H54 (cell line): ENCODE measurements around the gene RNU1-2.
"Not testable (repeated sequence)": the region's sequence is repeated elsewhere in the genome, so short reads cannot be mapped to it uniquely, and the experiment has no call there.

Experiments used
- DNase-seq: peaks from one replicate; pipeline ENCODE4 v3.0.0; 2011; ENCODE audit warnings: low spot score, mixed read lengths; ENCODE audit not compliant: insufficient read length
- FAIRE-seq: peaks from 3 replicates; lab custom pipeline; 2011; peaks lifted over from hg19 to GRCh38; lab: Jason Lieb, UNC
- POLR2A ChIP-seq: IDR thresholded peaks from 2 replicates; pipeline ENCODE4 v1.6.1; 2011; ENCODE audit warnings: low read depth, mild to moderate bottlenecking, low read length

RNU1-2 gene

DNA sequence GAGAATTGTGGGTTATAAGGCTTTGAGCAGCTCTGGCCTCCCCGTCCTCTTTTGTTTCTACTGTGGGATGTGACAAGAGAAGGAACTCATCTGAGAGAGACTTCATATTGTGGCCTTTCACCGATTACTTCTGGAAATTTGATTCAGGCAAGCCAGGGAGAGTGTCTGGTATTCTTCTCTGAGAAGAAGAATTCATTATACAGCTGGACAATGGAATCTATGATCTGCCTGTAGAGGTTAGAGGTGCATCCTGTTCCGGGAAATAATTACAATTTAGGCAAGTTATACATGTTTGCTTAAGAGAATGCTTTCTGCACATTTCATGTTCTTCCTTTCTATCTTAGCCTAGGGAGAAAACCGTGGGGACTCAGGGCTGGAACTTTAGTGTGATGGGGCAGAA, 12.8 kb upstream of the RNU1-2 start:
- FAIRE-seq = no peak
- no peak for TF ChIP-seq POLR2A
- DNase-seq = no peak

DNA sequence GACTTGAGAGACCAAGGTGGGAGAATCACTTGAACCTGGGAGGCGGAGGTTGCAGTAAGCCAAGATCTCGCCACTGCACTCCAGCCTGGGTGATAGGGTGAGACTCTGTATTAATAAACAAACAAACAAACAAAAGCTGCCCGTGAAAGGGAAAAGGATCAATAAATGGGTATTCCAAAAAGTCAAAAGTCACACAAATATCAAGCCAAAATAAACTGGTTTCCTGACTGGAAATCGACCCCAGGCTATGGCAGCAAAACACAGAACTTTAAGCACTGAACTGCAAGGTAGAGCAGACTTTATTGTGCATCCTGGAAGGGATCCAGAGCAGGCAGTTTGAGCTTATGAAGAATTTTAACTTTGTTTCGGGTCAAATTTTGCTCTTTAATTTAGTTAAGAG, 11.3 kb upstream of the RNU1-2 start:
- not testable (repeated sequence) for DNase-seq

GRCh38 chr1:16886860-16887605, 8.7 kb upstream of the RNU1-2 start:
- DNase-seq (no peak), FAIRE-seq (no peak)
- TF ChIP-seq POLR2A = no peak

More for the DNA sequence above, 11.3 kb upstream of the RNU1-2 start:
- not testable (repeated sequence) for FAIRE-seq

- TF ChIP-seq POLR2A = no peak
- DNase-seq (no peak), FAIRE-seq (peak; percentile 77)
These were observed 6.6 kb upstream of the RNU1-2 start for GRCh38 chr1:16888860-16889816.

- FAIRE-seq, DNase-seq: not testable (repeated sequence)
These were observed 5.2 kb upstream of the RNU1-2 start for GRCh38 chr1:16890539-16891021.

DNA sequence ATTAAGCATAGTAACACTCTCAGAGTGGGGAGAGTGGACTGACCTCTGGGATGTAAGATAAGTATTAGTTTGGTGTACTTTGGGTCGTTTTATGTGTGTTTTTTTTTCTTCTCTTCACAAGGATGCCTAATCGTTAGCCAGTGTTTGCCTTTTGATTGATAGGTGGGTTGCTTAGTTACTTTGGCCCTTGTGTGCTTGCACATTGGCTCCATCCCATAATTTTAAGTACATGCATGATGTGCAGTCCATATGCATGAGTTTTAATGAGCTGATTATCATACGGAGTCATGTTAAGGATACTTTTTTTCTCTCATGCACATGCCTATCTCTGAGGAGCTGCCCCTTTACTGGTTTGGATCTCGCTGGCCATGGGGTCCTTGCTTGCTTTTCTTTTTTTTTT, 4.7 kb upstream of the RNU1-2 start:
- DNase-seq, FAIRE-seq: not testable (repeated sequence)

GRCh38 chr1:16892978-16893525, 2.7 kb upstream of the RNU1-2 start:
- not testable (repeated sequence) for FAIRE-seq, DNase-seq

DNA sequence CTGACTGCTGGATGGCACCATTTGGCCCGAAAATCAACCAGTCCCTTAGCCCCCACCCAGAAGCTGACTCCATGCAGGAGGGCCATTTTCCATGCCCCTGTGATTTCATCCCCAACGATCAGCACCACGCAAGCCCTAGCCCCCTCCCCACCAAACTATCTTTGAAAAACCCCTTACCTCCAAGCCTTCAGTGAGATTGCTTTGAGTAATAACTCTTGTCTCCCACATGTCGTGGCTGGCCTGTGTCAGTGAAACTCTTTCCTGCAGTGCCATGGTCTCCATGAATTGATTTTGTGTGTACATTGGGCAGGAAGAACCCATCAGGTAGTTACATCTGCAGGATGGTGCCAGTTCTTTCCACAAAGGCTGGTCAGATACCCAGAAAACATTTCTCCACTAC, 2.0 kb upstream of the RNU1-2 start:
- FAIRE-seq, DNase-seq: not testable (repeated sequence)

DNA sequence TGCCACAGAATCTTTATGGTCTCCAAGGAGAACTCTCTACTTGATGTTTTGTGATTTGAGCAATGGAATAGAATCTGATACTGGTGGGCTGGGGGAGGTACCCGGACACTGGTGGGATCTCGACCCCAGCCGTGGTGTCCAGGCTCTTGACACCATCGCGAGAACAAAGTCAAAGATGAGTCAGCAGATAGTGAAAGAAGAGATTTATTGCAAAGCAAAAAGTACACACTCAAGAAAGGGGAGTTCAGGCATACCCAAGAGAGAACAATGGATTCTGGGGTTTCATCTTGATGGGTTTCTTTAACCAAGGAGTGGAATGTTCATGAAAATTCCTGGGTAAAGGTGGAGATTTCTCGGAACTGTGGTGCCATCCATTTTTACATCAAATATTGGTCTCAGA, 1.4 kb upstream of the RNU1-2 start:
- FAIRE-seq, DNase-seq: not testable (repeated sequence)

DNA sequence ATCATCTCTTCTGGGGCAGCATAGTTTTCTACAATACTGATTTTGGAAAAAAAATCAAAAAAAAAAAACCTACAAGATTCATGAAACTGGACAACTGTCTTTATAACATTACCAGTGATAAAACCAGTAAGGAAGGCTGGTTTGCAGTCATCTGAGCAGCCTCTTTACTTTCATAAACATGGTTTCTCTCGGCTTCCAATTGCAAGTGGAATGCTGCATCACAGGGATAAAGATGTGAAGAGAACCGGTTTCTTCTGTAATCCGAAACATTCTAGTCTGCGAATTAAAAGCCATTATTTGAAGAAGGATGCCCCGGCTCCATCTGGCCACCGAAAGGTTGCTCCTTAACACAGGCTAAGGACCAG, 565 bp upstream of the RNU1-2 start:
- FAIRE-seq, DNase-seq: not testable (repeated sequence)

GRCh38 chr1:16896316-16897055, 706 bp downstream of the RNU1-2 start:
- not testable (repeated sequence) for DNase-seq, FAIRE-seq
- TF ChIP-seq POLR2A = peak; percentile 34; the same call in 1 of the 2 replicates

- DNase-seq, FAIRE-seq: not testable (repeated sequence)
These were observed 1.9 kb downstream of the RNU1-2 start for GRCh38 chr1:16897653-16898052.

- DNase-seq, FAIRE-seq: not testable (repeated sequence)
These were observed 2.5 kb downstream of the RNU1-2 start for GRCh38 chr1:16898298-16898697.

DNA sequence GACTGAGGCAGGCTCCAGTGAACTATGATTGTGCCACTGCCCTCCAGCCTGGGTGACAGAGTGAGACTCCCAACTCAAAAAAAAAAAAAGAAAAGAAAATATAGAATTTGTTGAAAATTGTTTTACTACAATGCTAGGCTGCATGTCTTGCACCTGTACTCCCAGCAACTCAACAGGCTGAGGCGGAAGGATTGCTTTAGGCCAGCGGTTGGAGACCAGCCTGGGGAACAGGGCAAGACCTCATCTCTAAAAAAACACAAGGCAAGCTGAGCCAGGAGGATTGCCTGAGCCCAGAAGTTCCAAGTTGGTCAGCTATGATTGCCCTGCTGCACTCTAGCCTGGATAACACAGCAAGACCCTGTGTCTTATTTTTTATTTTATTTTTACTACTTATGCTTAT, 3.2 kb downstream of the RNU1-2 start:
- DNase-seq, FAIRE-seq: not testable (repeated sequence)
